ENCODE results near the gene ADCY7. TPM values are rescaled to one million over a fixed set of nuclear protein-coding genes. Genes with fewer than 3 reads are reported as not detected.
"Not testable (repeated sequence)": the region's sequence is repeated elsewhere in the genome, so short reads cannot be mapped to it uniquely, and the experiment has no call there.

The ADCY7 gene
- total RNA-seq, 1 experiment from 2014 or later: 27.1 TPM

DNA sequence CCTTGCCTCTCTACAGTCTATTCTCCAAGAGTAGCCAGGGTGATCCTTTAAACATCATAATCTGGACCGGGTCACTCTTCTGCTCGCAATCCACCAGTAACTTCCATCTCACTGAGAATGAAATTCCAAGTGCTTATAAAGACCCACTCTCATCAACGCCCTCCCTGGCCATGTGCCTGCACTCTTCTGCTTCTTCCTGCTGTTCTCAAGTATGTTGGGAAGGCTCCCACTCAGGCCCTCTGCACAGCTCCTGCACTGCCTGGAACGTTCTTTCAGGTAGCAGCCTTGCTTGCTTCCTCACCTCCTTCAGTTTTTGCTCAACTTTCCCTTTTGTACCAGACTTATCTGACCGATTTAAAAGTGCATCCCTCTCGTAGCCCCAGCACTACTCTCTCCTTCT lies 58.0 kb downstream of the ADCY7 start:
- H3K4me3 ChIP-seq: no peak overlapping the region
- no peaks in the 10 kb centered on the region for H3K27me3 ChIP-seq
- peaks cover 70% of the 10 kb centered on the region for H3K36me3 ChIP-seq
- no peak overlapping the region for H3K27ac ChIP-seq
- no peaks in the 10 kb centered on the region for H3K9me3 ChIP-seq (replicated peaks)
- DNase-seq: no peak
- peaks cover 14% of the 10 kb centered on the region for H3K4me1 ChIP-seq

- Histone ChIP-seq H3K9me3 (replicated peaks) (no peaks in the 10 kb centered on the region), H3K27ac (no peak overlapping the region), H3K4me1 (peaks cover 14% of the 10 kb centered on the region), H3K27me3 (no peaks in the 10 kb centered on the region), H3K36me3 (peaks cover 63% of the 10 kb centered on the region), H3K4me3 (no peak overlapping the region)
- DNase-seq: no peak
These were observed 59.9 kb downstream of the ADCY7 start for GRCh38 chr16:50326264-50326663.

DNA sequence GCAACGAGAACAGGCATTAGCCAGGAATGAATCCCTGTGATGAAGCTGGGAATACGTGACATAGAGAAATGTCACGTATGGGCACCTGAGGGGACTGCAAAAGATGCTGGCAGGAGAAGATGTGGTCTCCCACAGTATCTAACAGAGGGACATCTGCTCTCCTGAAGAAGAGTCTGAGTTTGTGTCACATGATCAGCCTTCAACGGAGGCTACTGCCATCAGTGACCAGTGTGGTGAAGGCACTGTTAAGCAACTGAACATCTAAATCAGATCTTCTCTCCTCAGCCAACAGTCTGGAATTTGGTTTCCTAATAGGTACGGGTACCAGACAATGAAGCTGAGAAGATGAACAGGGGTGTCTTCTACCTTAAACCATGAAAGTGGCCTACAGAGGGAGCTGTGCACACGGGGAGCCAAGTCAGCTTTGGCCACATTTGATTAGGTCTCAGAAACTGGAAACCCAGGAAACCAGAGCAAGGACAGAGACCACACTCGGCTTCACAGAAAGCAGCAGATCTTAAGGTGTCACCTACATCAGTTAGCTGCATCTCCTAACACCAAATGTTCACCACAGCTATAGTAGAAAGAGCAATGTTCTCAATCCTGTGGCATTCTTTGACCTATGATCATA lies 60.6 kb downstream of the ADCY7 start:
- H3K4me3 ChIP-seq: no peak overlapping the region
- H3K9me3 ChIP-seq (replicated peaks): no peaks in the 10 kb centered on the region
- H3K27ac ChIP-seq: no peak overlapping the region
- H3K4me1 ChIP-seq: peaks cover 14% of the 10 kb centered on the region
- H3K27me3 ChIP-seq: no peaks in the 10 kb centered on the region
- DNase-seq: peak in 1 of 2 experiments; percentile 34
- H3K36me3 ChIP-seq: peaks cover 68% of the 10 kb centered on the region

- H3K36me3 ChIP-seq: peaks cover 63% of the 10 kb centered on the region
- H3K27ac ChIP-seq: no peak overlapping the region
- H3K4me3 ChIP-seq: no peak overlapping the region
These were observed 63.3 kb downstream of the ADCY7 start for GRCh38 chr16:50329446-50330189.

GRCh38 chr16:50331570-50331969 lies 65.2 kb downstream of the ADCY7 start:
- no peak for DNase-seq
- Histone ChIP-seq H3K36me3 (peaks cover 58% of the 10 kb centered on the region), H3K27ac (no peak overlapping the region), H3K27me3 (no peaks in the 10 kb centered on the region), H3K9me3 (replicated peaks) (no peaks in the 10 kb centered on the region; the same call in 1 of the 2 replicates), H3K4me3 (no peak overlapping the region), H3K4me1 (no peaks in the 10 kb centered on the region)

More at GRCh38 chr16:50329446-50330189, 63.3 kb downstream of the ADCY7 start:
- Histone ChIP-seq H3K27me3 (no peaks in the 10 kb centered on the region), H3K9me3 (replicated peaks) (no peaks in the 10 kb centered on the region; the same call in 1 of the 2 replicates), H3K4me1 (no peaks in the 10 kb centered on the region)
- no peak for DNase-seq

DNA sequence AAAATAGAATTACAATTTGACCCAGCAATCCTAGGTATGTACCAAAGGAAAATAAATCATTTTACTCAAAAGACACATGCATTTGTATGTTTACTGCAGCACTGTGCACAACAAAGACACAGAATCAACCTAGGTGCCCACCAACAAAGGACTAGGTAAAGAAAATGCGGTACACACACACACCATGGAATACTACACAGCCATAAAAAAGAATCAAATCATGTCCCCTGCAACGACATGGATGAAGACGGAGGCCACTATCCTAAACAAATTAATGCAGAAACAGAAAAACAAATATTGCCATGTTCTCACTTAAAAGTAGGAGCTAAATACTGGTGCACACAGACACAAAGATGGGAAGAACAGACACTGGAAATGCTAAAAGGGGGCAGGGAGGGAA lies 66.2 kb downstream of the ADCY7 start:
- H3K4me3 ChIP-seq: no peak overlapping the region
- no peaks in the 10 kb centered on the region; the same call in 1 of the 2 replicates for H3K9me3 ChIP-seq (replicated peaks)
- H3K36me3 ChIP-seq: peaks cover 59% of the 10 kb centered on the region
- no peaks in the 10 kb centered on the region for H3K4me1 ChIP-seq
- DNase-seq: no peak
- H3K27me3 ChIP-seq: no peaks in the 10 kb centered on the region
- H3K27ac ChIP-seq: no peak overlapping the region

DNA sequence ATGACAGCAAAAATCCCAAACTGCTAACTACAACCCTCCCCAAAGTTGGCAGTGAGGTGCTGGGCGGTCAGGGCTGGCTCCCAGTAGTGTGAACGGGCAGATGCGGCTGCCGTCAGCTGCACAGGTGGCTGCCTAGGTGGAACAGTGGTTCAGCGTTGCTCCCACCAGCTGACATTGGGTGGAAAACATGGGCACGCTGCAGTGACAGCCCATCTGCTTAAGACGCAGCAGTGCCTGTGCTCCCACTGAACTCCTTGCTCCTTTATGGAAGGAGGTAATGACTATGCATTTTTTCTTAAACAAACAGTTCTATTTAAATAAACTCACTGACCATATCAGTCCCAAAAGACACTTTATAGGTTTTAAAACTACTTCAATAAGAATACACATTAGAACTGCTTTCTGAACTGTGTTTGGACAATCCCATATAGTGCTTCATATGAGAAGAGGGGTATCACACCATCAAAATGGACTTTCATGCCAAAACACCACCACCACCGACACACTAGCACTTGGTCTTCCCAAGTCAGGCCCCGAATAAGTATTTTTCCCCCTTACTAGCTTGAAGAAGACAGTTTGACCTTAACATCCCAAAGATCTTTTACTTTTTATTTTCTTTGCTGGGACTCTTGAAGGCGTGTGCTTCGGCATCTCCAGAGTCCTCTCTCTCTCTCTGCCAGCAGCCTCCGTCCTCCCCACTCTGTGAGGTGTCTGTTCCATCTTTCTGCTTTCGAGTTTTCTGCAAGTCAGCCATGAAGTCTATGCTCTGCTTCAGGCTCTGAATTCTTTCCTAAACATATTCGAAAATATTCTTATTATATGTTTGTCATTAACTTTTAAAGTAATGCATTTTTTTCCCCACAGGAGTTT lies 68.0 kb downstream of the ADCY7 start:
- Histone ChIP-seq H3K4me1 (no peaks in the 10 kb centered on the region), H3K27me3 (no peaks in the 10 kb centered on the region), H3K4me3 (no peak overlapping the region), H3K36me3 (peaks cover 58% of the 10 kb centered on the region), H3K27ac (no peak overlapping the region), H3K9me3 (replicated peaks) (no peaks in the 10 kb centered on the region; the same call in 1 of the 2 replicates)
- no peak for DNase-seq

DNA sequence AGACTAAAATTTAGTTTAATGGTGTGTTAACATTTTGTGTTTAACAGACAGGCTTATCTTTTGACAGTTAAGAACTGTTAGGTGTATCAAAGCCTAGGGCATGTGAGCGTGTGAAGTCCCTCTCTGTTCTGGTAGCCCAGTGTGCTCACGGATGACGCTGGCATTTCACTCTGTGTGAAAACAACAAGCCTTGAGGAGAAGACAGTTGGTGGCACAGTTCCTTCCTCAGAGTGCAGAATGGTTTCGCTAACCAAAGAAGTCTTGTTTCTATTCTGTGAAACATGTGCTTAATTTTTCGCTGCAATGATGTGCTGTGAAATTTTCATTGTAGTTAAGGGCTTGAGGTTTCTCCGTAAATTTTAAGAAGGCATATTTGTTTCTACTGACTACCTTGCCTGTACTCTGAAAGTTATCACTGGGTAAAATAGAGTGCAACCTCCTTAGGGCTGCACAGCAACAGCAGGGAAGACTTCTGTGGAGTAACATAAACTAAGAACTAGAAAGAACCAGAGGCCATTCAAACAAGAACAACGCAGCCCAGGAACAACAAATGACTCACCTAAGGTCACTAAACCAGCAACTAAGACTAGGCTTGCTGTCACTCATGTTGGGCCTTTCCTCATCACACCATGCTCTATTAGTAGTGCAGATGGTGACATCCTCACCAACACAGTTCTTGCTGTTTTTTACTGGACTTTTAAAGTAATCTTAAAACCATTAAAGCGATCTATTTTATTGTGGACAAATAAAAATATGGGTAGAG lies 69.0 kb downstream of the ADCY7 start:
- Histone ChIP-seq H3K4me3 (no peak overlapping the region), H3K36me3 (peaks cover 66% of the 10 kb centered on the region), H3K27ac (no peak overlapping the region), H3K9me3 (replicated peaks) (no peaks in the 10 kb centered on the region; the same call in 1 of the 2 replicates), H3K4me1 (0 out of 2 replicates have a peak, but pooled peaks cover under 1% of the 10 kb centered on the region), H3K27me3 (no peaks in the 10 kb centered on the region)
- no peak for DNase-seq

GRCh38 chr16:50336884-50337283 lies 70.5 kb downstream of the ADCY7 start:
- Histone ChIP-seq H3K27ac (no peak overlapping the region), H3K4me1 (0 out of 2 replicates have a peak, but pooled peaks cover 2% of the 10 kb centered on the region), H3K9me3 (replicated peaks) (no peaks in the 10 kb centered on the region; the same call in 1 of the 2 replicates), H3K27me3 (no peaks in the 10 kb centered on the region), H3K36me3 (peaks cover 62% of the 10 kb centered on the region), H3K4me3 (no peak overlapping the region)
- no peak for DNase-seq

DNA sequence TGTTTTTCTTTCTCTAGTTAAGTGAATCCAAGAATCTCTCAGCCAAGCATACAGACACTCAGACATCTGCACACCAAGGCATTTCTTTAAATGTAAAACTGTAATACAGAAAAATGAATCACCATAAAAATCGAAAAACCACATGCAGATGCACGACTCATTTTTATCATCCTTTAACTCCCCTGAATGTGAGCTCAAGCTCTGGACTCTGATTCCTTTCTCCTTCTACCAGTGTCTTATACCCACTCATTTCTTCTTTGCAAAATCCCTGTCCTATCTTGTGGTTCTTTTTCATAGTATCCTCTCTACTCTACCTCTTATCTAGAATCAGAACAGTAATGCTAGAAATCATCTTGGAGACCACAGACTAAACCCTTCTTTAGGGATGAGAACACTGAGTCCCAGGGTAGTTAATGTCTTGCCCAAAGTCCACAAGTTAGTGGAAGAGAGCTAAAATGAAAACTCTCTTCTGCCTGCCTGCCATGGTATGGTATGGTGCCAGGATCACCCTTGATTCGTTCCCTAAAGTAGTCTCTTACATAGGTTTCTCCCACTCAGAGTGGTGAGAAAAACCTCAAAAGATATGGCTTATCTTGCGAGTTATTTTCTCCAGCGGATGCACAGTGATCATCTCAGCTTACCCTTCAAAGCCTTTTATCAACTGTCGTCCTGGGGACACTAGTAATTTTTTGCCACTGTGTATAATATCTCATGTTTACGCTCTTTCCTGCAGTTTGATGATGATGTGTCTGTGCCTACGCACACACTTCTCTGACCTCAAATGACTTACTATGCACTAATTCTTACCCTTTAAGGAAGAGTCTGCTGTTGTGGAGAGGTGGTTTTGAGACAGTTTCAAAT lies 72.2 kb downstream of the ADCY7 start:
- no peak for DNase-seq
- no peak overlapping the region for H3K4me3 ChIP-seq
- H3K27ac ChIP-seq: no peak overlapping the region
- H3K27me3 ChIP-seq: no peaks in the 10 kb centered on the region
- peaks cover 64% of the 10 kb centered on the region for H3K36me3 ChIP-seq
- no peaks in the 10 kb centered on the region for H3K9me3 ChIP-seq (replicated peaks)
- H3K4me1 ChIP-seq: 0 out of 2 replicates have a peak, but pooled peaks cover 2% of the 10 kb centered on the region

GRCh38 chr16:50340578-50340977 lies 74.2 kb downstream of the ADCY7 start:
- no peak for DNase-seq
- peaks cover 62% of the 10 kb centered on the region for H3K36me3 ChIP-seq
- H3K27ac ChIP-seq: no peak overlapping the region
- H3K4me3 ChIP-seq: no peak overlapping the region
- H3K27me3 ChIP-seq: no peaks in the 10 kb centered on the region
- no peaks in the 10 kb centered on the region for H3K9me3 ChIP-seq (replicated peaks)
- H3K4me1 ChIP-seq: 0 out of 2 replicates have a peak, but pooled peaks cover 2% of the 10 kb centered on the region

DNA sequence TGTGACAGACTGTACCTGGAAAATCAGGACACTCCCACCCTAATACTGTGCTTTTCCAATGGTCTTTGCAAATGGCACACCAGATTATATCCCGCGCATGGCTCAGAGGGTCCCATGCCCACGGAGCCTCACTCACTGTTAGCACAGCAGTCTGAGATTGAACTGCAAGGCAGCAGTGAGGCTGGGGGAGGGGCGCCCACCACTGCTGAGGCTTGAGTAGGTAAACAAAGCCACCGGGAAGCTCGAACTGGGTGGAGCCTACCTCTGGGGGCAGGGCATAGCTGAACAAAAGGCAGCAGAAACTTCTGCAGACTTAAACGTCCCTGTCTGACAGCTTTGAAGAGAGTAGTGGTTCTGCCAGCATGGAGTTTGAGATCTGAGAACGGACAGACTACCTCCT lies 77.2 kb downstream of the ADCY7 start:
- not testable (repeated sequence) for DNase-seq

DNA sequence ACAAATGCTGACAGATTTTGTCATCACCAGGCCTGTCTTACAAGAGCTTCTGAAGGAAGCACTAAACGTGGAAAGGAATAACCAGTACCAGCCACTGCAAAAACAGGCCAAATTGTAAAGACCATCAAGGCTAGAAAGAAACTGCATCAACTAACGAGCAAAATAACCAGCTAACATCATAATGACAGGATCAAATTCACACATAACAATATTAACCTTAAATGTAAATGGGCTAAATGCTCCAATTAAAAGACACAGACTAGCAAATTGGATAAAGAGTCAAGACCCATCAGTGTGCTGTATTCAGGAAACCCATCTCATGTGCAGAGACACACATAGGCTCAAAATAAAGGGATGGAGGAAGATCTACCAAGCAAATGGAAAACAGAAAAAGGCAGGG lies 78.9 kb downstream of the ADCY7 start:
- H3K9me3 ChIP-seq (replicated peaks); H3K27ac ChIP-seq; H3K27me3 ChIP-seq; DNase-seq; H3K4me3 ChIP-seq; H3K4me1 ChIP-seq: not testable (repeated sequence)
- peaks cover 54% of the 10 kb centered on the region for H3K36me3 ChIP-seq

More for the DNA sequence above, 77.2 kb downstream of the ADCY7 start:
- not testable (repeated sequence) for H3K27me3 ChIP-seq; H3K4me1 ChIP-seq; H3K27ac ChIP-seq; H3K9me3 ChIP-seq (replicated peaks); H3K4me3 ChIP-seq
- peaks cover 56% of the 10 kb centered on the region for H3K36me3 ChIP-seq

Data from SJCRH30 (cell line).